GM19328 (cell line): ENCODE results near the gene ZFC3H1.
"Not testable (repeated sequence)": the region's sequence is repeated elsewhere in the genome, so short reads cannot be mapped to it uniquely, and the experiment has no call there.

Experiments used
- ATAC-seq: cut with Tn5 transposase; IDR thresholded peaks from one replicate; pipeline ENCODE4 v1.9.1; 2021; ENCODE audit warnings: mild to moderate bottlenecking, moderate library complexity; ENCODE audit not compliant: unreplicated experiment

ZFC3H1 gene, protein sequence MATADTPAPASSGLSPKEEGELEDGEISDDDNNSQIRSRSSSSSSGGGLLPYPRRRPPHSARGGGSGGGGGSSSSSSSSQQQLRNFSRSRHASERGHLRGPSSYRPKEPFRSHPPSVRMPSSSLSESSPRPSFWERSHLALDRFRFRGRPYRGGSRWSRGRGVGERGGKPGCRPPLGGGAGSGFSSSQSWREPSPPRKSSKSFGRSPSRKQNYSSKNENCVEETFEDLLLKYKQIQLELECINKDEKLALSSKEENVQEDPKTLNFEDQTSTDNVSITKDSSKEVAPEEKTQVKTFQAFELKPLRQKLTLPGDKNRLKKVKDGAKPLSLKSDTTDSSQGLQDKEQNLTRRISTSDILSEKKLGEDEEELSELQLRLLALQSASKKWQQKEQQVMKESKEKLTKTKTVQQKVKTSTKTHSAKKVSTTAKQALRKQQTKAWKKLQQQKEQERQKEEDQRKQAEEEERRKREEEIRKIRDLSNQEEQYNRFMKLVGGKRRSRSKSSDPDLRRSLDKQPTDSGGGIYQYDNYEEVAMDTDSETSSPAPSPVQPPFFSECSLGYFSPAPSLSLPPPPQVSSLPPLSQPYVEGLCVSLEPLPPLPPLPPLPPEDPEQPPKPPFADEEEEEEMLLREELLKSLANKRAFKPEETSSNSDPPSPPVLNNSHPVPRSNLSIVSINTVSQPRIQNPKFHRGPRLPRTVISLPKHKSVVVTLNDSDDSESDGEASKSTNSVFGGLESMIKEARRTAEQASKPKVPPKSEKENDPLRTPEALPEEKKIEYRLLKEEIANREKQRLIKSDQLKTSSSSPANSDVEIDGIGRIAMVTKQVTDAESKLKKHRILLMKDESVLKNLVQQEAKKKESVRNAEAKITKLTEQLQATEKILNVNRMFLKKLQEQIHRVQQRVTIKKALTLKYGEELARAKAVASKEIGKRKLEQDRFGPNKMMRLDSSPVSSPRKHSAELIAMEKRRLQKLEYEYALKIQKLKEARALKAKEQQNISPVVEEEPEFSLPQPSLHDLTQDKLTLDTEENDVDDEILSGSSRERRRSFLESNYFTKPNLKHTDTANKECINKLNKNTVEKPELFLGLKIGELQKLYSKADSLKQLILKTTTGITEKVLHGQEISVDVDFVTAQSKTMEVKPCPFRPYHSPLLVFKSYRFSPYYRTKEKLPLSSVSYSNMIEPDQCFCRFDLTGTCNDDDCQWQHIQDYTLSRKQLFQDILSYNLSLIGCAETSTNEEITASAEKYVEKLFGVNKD (N-terminal part only)

DNA sequence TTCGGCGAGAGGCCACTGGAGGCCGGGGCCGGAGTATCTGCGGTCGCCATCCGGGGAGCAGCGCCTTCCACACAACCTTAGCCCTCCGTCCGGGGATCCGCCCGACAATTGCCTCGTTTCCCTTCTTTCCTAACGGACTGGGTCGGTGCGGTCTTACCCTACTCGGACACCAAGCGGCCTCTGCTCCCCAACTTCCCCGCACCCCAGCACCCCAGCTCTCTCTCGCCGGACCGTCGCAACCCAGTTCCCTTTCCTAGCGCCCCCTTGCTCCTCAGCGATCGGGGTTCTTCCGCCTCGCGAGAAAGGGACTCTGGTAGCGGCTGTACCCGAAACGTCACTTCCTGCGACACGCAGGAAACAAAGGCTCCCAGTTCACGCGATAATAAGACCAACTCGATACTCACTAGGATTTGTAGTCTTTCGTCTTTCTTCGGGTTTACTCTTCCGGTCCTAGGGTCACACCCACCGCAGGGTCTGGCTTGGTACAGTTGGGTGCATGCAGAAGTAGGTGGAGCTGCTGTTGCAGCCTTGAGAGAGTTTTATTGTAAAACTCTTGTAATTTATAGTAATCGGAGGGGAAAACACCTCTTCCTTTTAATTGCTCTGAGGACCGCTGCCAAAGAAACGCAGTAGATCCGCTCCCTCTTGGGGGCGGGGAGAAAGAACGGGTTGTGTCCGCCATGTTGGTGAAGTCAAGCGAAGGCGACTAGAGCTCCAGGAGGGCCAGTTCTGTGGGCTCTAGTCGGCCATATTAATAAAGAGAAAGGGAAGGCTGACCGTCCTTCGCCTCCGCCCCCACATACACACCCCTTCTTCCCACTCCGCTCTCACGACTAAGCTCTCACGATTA lies at the start of gene ZFC3H1, which contains the start of gene THAP2:
TSS of gene ZFC3H1 (minus strand) at position 288 of the 850 bp plus-strand sequence. CDS start at position 50, 238 bp downstream.
TSS of gene THAP2 (plus strand) at position 741 of the 850 bp plus-strand sequence. CDS start 209 bp downstream, outside the sequence.
- peak; percentile 94 for ATAC-seq

DNA sequence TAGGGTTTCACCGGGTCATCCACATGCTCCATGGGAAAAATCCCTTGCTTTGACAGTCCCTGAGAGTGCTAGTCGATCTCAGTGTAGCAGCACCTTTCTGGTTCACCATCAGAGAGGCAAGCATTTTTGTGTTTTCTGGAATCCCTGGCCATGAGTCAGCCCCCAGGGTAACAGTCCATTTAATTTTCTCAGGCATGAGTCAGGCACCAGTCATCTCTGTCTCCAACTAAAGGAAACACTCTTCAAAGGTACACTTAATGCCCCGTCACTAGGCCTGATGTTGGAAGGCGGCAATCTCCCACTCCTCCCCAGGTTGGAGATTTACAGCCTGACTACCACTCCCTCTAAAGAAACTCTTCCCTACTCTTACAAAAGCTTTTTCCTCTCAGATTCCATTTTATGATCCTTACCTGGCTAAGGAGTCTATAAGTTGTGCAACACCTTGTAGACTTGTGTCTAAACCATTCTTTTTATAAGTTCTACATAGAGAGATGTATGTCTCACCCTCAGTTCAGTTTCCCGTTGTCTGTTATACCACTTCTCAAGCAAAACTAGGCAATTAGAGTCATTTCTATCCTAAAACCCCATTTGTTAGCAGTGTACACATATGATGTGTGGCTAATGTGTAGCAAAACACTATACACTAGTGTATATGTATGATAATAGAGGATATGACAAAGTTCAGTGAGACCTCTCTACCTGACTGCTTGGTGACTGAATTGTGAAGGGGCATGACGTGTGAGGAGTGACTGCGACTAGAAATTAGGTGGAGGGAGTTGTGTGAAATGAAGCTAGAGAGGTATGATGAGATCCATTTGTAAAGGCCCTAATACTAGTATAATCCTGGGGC lies 46.9 kb upstream of the ZFC3H1 start:
- no peak for ATAC-seq

DNA sequence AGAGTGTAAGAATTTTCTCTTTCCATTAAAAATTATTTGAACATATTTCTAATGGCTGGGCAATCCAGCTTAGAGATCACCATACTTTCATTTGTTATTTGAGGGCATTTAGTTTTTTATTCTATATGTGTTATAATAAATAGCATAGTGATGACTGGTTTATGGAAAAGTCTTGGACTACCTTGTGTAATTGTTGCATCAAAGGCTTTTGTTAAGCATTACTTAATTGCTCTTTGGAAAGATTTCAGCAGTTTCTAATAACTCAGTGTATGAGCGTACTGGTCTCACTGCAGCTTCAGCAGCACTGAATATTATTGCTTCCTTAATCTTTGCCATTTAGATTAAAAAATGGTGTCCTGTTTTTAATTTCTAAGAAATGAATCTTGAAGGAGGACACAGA lies 45.0 kb upstream of the ZFC3H1 start:
- ATAC-seq = no peak

DNA sequence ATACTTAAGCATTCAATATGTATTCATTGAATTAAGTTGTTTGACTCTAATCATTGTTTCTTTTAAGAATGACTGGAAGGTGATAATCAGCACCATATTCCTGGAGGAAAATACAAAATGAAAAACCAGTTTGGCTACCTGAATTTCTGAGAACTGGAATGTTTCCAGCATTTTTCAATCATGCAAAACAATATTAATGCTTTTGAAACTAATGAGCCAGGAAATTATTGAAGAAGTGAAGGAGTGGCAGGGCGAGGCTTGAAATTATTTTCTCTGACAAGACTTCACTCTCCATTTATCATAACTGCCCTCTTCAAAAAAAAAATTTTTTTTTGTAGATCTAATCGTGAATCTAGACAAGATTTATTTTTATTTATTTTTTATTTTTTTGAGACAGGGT lies 41.3 kb upstream of the ZFC3H1 start:
- no peak for ATAC-seq

DNA sequence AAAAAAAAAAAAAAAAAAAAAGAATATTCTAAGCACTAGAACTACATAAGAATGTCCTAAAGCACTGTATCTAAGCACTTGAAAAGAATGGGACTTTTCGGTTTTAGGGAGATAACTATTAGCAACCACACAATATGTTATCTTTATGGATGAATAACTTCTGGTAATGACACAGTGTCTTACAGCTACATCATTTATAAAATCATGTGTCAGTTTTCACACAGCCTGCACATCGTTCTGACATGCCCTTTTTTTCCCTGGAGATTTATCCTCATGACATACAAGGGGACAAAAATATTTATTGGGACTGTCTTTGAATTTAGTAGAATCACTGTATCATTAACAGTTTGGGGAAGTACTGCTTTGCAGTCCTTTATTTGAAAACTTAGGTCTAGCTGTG lies 39.6 kb upstream of the ZFC3H1 start:
- no peak for ATAC-seq

DNA sequence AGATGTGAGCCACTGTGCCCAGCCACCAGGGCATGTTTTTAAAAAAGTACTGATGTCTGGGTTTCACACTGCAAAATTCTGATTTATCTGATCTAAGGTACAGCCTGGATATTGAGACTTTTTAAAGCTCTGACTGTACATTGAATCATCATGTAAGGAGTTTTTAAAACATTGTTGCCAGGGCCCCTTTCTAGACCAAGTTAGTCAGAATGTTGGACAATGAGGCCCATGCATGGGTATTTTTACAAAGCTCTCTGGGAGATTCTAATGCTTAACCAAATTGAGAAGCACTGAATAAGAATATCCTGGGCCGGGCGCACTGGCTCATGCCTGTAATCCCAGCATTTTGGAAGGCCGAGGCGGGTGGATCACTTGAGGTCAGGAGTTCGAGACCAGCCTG lies 38.9 kb upstream of the ZFC3H1 start:
- no peak for ATAC-seq

DNA sequence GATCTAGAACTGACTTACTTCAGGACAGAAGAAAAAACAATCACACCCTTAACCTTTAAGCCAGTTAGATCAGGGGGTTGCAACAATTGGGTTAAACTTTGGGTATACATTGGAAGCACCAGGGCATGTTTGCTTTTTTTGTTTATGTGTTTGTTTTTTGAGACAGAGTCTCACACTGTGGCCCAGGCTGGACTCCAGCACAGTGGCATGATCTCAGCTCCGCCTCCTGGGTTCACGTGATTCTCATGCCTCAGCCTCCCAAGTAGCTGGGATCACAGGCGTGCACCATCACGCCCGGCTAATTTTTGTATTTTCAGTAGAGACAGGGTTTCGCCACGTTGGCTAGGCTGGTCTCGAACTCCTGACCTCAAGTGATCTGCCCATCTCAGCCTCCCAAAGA lies 38.5 kb upstream of the ZFC3H1 start:
- not testable (repeated sequence) for ATAC-seq

DNA sequence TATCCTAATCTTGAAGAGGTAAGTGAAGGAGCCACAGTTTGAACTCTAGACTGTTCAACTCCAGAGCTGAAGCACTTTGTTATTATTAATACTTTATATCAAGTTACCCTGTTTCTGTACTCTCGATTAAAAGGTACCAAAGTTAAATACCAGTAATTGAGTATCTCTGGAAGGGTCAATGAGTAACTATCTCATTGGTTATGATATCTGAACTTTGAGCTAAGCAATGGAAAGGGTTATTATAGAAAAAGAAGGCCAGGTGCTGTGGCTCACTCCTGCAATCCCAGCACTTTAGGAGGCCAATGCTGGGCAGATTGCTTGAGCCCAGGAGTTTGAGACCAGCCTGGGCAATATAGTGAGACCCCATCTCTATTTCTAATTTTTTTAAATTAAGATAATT lies 32.1 kb upstream of the ZFC3H1 start:
- ATAC-seq = no peak

DNA sequence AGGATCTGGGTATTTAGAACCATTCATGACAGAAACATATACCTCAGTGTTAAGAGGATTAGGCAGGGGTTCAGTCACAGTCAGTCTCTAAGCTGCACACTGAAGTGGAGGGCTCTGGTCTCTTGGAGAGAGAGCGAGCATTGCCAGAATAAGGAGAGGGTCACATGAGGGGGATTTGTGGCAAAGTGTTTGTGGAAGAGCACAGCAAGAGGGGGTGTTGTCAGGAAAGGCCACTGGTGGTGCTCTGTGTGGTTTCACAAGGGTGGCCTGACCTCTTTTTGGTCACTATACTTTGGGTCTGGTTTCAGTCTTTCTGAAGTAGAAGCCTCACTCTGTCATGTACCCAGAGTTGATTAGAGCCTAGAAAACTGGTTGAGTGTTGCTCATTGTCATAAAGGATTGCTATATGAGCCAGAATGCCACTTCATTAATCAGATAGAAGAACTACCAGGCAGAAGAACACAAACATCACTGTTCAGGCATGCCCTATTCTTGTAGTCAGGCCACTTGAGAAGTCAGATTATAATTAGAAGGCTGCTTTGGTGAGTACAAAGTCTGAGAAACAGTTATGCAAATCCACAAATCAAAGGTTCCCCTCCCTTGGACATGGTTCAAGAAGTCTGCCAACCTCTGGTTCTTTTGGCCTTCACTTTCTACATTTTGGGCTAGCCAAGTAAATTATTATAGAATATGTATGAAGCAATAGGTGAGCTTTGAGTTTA lies 30.6 kb upstream of the ZFC3H1 start:
- ATAC-seq = peak; percentile 82

DNA sequence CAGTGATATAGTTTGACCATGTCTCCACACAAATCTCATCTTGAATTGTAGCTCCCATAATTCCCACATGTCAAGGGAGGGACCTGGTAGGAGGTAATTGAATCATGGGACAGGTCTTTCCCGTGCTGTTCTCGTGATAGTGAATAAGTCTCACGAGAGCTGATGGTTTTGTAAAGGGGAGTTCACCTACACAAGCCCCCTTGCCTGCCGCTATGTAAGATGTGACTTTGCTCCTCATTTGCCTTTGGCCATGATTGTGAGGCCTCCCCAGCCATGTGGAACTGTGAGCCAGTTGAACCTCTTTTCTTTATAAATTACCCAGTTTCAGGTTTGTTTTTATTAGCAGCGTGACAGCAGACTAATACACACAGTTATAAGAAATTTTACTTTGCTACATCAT lies 30.0 kb upstream of the ZFC3H1 start:
- not testable (repeated sequence) for ATAC-seq

DNA sequence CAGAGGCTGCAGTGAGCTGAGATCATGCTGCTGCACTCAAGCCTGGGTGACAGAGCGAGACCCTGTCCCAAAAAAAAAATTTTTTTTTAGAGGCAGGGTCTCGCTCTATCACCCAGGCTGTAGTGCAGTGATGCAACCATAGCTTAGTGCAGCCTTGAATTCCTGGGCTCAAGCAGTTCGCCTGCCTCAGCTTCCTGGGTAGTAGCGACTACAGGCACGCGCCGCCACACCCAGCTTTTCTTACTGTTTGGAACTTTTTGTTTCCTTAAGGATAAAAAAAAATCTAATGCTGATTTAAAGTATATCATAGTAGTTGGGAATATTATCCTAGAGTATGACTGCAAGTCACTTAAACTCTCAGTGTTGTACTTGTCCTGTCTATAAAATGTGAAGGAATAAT lies 29.5 kb upstream of the ZFC3H1 start:
- no peak for ATAC-seq

DNA sequence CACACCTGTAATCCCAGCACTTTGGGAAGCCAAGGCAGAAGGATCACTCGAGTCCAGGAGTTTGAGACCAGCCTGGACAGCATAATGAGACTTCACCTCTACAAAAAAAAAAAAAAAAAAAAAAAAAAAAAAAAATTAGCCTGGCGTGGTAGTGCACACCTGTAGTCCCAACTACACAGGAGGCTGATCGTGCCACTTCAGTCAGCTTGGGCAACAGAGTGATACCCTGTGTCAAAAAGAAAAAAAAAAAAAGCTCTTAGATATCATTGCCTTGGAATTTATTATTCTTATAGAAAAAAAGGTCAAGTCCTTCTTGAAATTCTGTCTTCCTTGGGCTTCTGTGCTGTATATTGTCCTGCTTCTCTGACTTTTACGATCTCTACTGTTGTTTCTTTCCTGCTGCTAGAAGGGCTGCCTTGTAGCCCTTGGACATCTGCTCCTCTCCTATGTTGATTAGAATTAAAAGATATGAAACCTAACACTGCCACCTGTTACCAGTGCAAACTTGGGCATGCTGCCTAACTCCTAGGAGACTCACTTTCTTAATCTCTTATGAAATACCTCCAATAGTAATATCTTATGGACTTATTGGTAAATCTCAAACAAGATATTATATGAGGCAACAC lies 28.0 kb upstream of the ZFC3H1 start:
- no peak for ATAC-seq

DNA sequence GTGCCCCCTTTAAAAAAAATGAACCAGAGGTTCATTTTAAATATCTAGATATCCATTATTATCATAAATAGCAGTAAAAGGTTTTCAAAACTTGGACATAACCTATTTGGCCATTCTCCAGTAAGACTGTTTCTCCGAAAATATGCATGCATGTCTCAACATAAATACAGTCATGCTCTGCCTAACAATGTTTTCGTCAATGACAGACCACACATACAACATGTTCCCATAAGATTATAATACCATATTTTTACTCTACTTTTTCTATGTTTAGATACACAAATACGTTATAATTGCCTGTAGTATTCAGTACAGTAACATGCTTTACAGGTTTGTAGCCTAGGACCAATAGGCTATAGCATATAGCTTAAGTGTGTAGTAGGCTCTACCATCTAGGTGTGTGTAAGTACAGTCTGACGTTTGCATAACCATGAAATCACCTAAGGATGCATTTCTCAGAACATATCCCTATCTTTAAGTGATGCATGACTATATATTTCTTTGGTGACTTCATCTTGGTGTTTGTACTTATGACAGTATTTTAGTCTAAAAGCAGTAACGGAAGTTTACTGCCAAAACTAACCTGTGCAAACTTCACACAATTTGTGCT lies 25.4 kb upstream of the ZFC3H1 start:
- no peak for ATAC-seq

DNA sequence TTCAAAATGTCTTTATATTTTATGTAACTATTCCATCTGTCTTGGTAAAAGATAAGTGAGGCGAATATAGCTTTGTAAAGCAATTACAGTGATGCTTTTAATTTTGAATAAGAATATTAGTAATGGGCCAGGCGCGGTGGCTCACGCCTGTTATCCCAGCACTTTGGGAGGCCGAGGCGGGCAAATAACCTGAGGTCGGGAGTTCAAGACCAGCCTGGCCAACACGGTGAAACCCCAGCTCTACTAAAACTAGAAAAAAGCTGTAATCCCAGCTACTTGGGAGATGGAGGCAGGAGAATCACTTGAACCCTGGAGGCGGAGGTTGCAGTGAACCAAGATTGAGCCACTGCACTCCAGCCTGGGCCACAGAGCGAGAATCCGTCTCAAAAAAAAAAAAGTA lies 23.5 kb upstream of the ZFC3H1 start:
- not testable (repeated sequence) for ATAC-seq

DNA sequence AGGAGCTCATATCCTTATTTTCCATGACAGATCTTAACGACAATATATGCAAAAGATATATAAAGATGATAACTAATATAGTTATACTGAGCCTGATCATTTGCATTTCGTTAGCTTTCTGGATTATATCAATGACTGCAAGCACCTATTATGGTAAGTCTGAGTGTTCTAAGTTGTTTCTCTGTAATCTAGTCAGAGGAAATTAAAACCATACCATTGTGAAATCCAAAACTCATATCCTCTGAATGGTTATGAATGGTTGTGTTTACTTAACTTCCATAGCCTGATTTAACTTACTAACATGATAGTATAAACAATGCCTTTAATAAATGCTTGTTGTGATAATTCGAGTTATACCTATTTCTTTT lies 23.0 kb upstream of the ZFC3H1 start:
- ATAC-seq = no peak

DNA sequence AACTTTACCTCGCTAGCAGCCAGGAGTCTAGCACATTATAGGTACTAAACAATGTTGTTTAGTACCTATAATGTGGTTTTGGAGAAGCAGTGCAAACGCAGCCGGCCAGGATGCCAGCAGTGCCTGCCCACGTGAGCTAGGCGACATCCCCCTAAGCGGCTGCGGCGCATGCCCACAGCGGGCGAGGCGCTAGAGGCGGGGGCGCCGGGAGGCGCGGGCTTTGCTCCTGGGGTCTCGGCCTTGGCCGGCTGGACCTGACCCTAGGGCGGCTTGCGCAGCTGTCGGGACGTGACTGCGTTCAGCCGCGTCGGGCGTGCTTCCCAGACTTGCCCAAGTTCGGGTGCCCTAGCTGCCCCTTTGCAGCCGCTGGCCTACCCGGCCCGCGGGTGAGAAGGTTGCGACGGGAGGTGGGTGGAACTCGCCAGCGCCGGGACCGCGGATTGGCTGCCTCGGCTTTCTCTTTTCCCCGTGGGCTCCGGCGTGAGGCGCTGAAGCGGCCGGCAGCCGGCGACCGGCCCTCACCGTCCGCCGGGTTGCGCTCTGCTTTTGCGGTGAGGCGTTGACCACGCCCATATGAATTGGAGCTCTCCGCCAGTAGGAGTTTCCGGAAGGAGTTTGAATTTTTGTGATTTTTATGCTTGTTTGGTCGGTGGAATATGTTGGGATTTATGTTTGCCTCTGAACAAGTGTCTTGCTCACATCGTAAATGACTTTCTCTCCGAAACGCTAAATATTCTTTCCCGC lies 22.4 kb upstream of the ZFC3H1 start, which contains the start of gene TMEM19:
TSS of gene TMEM19 (plus strand) at position 169 of the 744 bp plus-strand sequence. CDS start 599 bp downstream, outside the sequence.
- ATAC-seq = peak; percentile 83
